ENCODE results near the gene UACA.

GRCh38 chr15:70665599-70665998 is 97.8 kb downstream of the UACA start:
- TF ChIP-seq CTCF (optimal IDR thresholded peaks at IDR 0.05 in 1 of 3, IDR thresholded peaks at IDR 0.05 in 1 of 3, conservative IDR thresholded peaks at IDR 0.05 in 1 of 3; ENCODE audit: extremely low read depth in 1 of 3, insufficient read depth in 2 of 3, low read length in 3 of 3) (no peak), EZH2 (IDR thresholded peaks at IDR 0.05; ENCODE audit: low read length) (no peak)
